ENCODE measurements around the gene P2RY13.

DNA sequence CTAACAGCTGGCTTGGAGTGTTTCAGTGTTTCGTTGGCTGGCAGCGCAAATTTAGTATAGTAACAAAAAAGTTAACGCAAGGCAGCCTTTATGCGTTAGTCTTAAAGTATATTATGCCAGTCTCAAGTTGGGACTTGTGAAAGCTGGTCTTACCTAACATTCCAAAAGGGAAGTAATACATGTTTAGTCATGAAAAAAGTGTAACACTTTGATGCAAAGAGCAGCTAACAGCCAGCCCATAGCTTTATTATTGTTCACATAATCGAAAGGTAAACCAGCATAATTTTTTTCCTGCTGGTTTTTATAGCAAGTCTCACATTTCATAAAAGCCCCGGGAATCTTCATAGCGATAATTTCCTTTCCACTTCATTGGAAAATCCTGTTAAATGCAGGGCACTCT lies 10.4 kb downstream of the P2RY13 start:
- no peak for TF ChIP-seq ZNF224 (CRISPR knock-in tag; IDR thresholded peaks at IDR 0.05)
- TF ChIP-seq MYC (CRISPR knock-in tag; IDR thresholded peaks at IDR 0.05; ENCODE audit: borderline replicate concordance): no peak
- no peak for TF ChIP-seq ZSCAN29 (CRISPR knock-in tag; conservative IDR thresholded peaks at IDR 0.05)
- no peak for TF ChIP-seq FOSL2 (CRISPR knock-in tag; IDR thresholded peaks at IDR 0.05)
- TF ChIP-seq MAZ (IDR thresholded peaks at IDR 0.05; ENCODE audit: borderline replicate concordance, low read depth, low read length): no peak
- TF ChIP-seq MAZ (CRISPR knock-in tag; IDR thresholded peaks at IDR 0.05; ENCODE audit: low read depth): no peak
- TF ChIP-seq, protein P1, sequence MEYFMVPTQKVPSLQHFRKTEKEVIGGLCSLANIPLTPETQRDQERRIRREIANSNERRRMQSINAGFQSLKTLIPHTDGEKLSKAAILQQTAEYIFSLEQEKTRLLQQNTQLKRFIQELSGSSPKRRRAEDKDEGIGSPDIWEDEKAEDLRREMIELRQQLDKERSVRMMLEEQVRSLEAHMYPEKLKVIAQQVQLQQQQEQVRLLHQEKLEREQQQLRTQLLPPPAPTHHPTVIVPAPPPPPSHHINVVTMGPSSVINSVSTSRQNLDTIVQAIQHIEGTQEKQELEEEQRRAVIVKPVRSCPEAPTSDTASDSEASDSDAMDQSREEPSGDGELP (IDR thresholded peaks at IDR 0.05; ENCODE audit: borderline replicate concordance, low read depth): no peak
- TF ChIP-seq SNAPC2 (CRISPR knock-in tag; IDR thresholded peaks at IDR 0.05): no peak
- TF ChIP-seq, protein P2, sequence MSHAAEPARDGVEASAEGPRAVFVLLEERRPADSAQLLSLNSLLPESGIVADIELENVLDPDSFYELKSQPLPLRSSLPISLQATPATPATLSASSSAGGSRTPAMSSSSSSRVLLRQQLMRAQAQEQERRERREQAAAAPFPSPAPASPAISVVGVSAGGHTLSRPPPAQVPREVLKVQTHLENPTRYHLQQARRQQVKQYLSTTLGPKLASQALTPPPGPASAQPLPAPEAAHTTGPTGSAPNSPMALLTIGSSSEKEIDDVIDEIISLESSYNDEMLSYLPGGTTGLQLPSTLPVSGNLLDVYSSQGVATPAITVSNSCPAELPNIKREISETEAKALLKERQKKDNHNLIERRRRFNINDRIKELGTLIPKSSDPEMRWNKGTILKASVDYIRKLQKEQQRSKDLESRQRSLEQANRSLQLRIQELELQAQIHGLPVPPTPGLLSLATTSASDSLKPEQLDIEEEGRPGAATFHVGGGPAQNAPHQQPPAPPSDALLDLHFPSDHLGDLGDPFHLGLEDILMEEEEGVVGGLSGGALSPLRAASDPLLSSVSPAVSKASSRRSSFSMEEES (CRISPR knock-in tag; IDR thresholded peaks at IDR 0.05): no peak
- TF ChIP-seq KLF16 (CRISPR knock-in tag; IDR thresholded peaks at IDR 0.05): no peak
- TF ChIP-seq YY1 (IDR thresholded peaks at IDR 0.05; ENCODE audit: insufficient read depth, insufficient replicate concordance, low read depth, low read length): no peak
- TF ChIP-seq, protein P3, sequence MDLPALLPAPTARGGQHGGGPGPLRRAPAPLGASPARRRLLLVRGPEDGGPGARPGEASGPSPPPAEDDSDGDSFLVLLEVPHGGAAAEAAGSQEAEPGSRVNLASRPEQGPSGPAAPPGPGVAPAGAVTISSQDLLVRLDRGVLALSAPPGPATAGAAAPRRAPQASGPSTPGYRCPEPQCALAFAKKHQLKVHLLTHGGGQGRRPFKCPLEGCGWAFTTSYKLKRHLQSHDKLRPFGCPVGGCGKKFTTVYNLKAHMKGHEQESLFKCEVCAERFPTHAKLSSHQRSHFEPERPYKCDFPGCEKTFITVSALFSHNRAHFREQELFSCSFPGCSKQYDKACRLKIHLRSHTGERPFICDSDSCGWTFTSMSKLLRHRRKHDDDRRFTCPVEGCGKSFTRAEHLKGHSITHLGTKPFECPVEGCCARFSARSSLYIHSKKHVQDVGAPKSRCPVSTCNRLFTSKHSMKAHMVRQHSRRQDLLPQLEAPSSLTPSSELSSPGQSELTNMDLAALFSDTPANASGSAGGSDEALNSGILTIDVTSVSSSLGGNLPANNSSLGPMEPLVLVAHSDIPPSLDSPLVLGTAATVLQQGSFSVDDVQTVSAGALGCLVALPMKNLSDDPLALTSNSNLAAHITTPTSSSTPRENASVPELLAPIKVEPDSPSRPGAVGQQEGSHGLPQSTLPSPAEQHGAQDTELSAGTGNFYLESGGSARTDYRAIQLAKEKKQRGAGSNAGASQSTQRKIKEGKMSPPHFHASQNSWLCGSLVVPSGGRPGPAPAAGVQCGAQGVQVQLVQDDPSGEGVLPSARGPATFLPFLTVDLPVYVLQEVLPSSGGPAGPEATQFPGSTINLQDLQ (CRISPR knock-in tag; IDR thresholded peaks at IDR 0.05): no peak
- TF ChIP-seq, protein P4, sequence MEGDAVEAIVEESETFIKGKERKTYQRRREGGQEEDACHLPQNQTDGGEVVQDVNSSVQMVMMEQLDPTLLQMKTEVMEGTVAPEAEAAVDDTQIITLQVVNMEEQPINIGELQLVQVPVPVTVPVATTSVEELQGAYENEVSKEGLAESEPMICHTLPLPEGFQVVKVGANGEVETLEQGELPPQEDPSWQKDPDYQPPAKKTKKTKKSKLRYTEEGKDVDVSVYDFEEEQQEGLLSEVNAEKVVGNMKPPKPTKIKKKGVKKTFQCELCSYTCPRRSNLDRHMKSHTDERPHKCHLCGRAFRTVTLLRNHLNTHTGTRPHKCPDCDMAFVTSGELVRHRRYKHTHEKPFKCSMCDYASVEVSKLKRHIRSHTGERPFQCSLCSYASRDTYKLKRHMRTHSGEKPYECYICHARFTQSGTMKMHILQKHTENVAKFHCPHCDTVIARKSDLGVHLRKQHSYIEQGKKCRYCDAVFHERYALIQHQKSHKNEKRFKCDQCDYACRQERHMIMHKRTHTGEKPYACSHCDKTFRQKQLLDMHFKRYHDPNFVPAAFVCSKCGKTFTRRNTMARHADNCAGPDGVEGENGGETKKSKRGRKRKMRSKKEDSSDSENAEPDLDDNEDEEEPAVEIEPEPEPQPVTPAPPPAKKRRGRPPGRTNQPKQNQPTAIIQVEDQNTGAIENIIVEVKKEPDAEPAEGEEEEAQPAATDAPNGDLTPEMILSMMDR (CRISPR knock-in tag; IDR thresholded peaks at IDR 0.05): no peak
- TF ChIP-seq ZNF891 (CRISPR knock-in tag; IDR thresholded peaks at IDR 0.05): no peak
